ENCODE data around the gene LUM.

Gene LUM

GRCh38 chr12:91111366-91112325 is at the start of gene LUM:
LUM (minus strand) TSS chr12:91111494; CDS start chr12:91108979, 2,515 bp downstream.
- Histone ChIP-seq H3K9me3 (ENCODE audit: control insufficient read depth, insufficient read depth, low read length) (no peaks in the 10 kb centered on the region), H3K27ac (ENCODE audit: low read length) (no peak within 1 kb of the TSS), H3K36me3 (ENCODE audit: control insufficient read depth, insufficient read depth, low read length) (no peaks in the 10 kb centered on the region), H3K4me3 (ENCODE audit: low read length) (no peak within 1 kb of the TSS), H3K4me1 (ENCODE audit: control insufficient read depth, insufficient read depth, low read length) (no peaks in the 10 kb centered on the region; the same call in 1 of the 2 replicates), H3K27me3 (ENCODE audit: control insufficient read depth, insufficient read depth, low read length) (no peaks in the 10 kb centered on the region)
- no CpG with 5 or more reads among the region's 7 CpGs for WGBS (ENCODE audit: insufficient coverage, insufficient read length)
- no peak for DNase-seq (ENCODE audit: low read depth, low spot score)

DNA sequence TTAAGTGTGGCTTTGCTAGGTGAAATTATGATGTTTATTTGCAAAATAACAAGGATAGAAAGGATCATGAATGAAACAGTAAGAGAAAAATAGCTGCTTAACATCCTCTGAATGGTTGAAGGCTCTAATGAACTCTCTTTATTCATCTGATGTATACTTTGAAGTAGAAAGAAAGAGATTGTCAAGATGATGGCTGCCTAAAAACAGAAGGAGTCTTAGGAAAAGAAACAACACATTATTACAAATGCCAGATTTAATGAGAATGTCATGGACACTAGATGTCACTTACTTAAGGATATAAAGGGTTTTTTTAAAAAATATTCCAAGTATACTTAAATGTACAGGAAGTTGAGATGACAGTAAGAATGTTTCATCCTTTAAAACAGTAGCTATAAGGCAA is 49.7 kb upstream of the LUM start:
- no peak for DNase-seq (ENCODE audit: low read depth, low spot score)
- no peaks in the 10 kb centered on the region for H3K36me3 ChIP-seq (ENCODE audit: control insufficient read depth, insufficient read depth, low read length)
- no peaks in the 10 kb centered on the region for H3K4me1 ChIP-seq (ENCODE audit: control insufficient read depth, insufficient read depth, low read length)
- H3K27me3 ChIP-seq (ENCODE audit: control insufficient read depth, insufficient read depth, low read length): no peaks in the 10 kb centered on the region
- no peak overlapping the region for H3K27ac ChIP-seq (ENCODE audit: low read length)
- H3K9me3 ChIP-seq (ENCODE audit: control insufficient read depth, insufficient read depth, low read length): no peaks in the 10 kb centered on the region
- H3K4me3 ChIP-seq (ENCODE audit: low read length): no peak overlapping the region

GRCh38 chr12:91155990-91156389 is 44.7 kb upstream of the LUM start:
- no peaks in the 10 kb centered on the region for H3K4me1 ChIP-seq (ENCODE audit: control insufficient read depth, insufficient read depth, low read length)
- no CpG with 5 or more reads among the region's 2 CpGs for WGBS (ENCODE audit: insufficient coverage, insufficient read length)
- no peak for DNase-seq (ENCODE audit: low read depth, low spot score)
- no peak overlapping the region for H3K4me3 ChIP-seq (ENCODE audit: low read length)
- H3K27ac ChIP-seq (ENCODE audit: low read length): no peak overlapping the region
- no peaks in the 10 kb centered on the region for H3K27me3 ChIP-seq (ENCODE audit: control insufficient read depth, insufficient read depth, low read length)
- H3K9me3 ChIP-seq (ENCODE audit: control insufficient read depth, insufficient read depth, low read length): no peaks in the 10 kb centered on the region
- no peaks in the 10 kb centered on the region for H3K36me3 ChIP-seq (ENCODE audit: control insufficient read depth, insufficient read depth, low read length)

DNA sequence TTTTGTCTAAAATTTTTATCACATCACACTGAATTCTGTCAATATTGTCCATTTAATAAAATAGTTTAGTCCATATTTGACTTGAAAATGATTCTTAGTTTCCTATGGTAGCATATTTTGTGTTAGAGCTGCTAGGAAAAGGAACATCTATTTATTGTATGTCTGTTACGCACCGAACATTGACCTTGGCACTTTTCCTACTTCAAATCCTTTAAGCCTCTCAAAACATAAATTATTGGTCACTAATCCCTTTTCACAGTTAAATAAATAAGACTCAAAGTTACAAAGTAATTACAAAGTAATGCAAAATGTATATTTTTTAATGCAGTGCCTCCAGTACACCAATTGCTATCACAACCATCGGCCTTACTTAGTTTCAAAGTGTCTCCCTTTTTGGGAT is 42.8 kb upstream of the LUM start:
- no peaks in the 10 kb centered on the region for H3K27me3 ChIP-seq (ENCODE audit: control insufficient read depth, insufficient read depth, low read length)
- no CpG with 5 or more reads among the region's 3 CpGs for WGBS (ENCODE audit: insufficient coverage, insufficient read length)
- no peak overlapping the region for H3K27ac ChIP-seq (ENCODE audit: low read length)
- H3K4me3 ChIP-seq (ENCODE audit: low read length): no peak overlapping the region
- H3K36me3 ChIP-seq (ENCODE audit: control insufficient read depth, insufficient read depth, low read length): no peaks in the 10 kb centered on the region
- H3K4me1 ChIP-seq (ENCODE audit: control insufficient read depth, insufficient read depth, low read length): no peaks in the 10 kb centered on the region
- H3K9me3 ChIP-seq (ENCODE audit: control insufficient read depth, insufficient read depth, low read length): no peaks in the 10 kb centered on the region
- DNase-seq (ENCODE audit: low read depth, low spot score): no peak

DNA sequence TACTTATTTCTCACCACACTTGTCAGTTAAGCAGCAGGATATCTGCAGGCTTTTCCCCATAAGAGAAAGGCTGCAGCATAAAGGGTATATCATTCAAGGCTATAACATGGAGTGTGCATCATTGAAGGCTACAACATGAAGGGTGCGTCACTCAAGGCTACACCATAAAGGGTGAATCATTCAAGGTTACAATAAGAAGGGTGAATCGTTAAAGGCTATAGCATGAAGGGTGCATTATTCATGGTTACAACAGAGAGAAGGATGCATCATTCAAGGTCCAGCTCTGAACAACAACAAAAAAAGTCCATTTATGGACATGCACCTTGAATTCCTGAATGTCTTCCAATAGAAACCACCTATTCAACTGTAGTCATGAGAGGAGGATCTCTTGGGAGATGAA is 32.8 kb upstream of the LUM start:
- Histone ChIP-seq H3K27me3 (ENCODE audit: control insufficient read depth, insufficient read depth, low read length) (no peaks in the 10 kb centered on the region), H3K4me3 (ENCODE audit: low read length) (no peak overlapping the region), H3K9me3 (ENCODE audit: control insufficient read depth, insufficient read depth, low read length) (no peaks in the 10 kb centered on the region), H3K27ac (ENCODE audit: low read length) (no peak overlapping the region), H3K36me3 (ENCODE audit: control insufficient read depth, insufficient read depth, low read length) (no peaks in the 10 kb centered on the region), H3K4me1 (ENCODE audit: control insufficient read depth, insufficient read depth, low read length) (no peaks in the 10 kb centered on the region)
- WGBS (ENCODE audit: insufficient coverage, insufficient read length): no CpG with 5 or more reads among the region's 2 CpGs
- DNase-seq (ENCODE audit: low read depth, low spot score): no peak

DNA sequence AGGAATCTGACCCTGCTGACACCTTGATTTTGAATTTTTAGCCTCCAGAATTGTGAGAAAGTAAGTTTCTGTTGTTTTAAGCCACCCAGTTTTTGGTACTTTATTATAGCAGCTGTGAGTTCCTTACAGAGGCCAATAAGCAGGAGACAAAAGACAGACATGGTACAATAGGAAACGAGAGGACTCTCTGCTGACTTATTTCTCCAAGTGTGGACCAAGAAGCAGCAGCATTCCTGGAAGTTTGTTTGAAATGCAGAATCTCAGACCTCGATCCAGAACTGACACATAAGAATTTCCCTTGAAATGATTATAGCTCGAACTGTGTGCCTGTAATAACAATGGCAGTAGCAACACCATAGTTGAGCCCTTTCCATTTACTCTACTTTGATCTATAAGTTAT is 31.9 kb upstream of the LUM start:
- Histone ChIP-seq H3K4me3 (ENCODE audit: low read length) (no peak overlapping the region), H3K36me3 (ENCODE audit: control insufficient read depth, insufficient read depth, low read length) (no peaks in the 10 kb centered on the region), H3K4me1 (ENCODE audit: control insufficient read depth, insufficient read depth, low read length) (no peaks in the 10 kb centered on the region), H3K9me3 (ENCODE audit: control insufficient read depth, insufficient read depth, low read length) (no peaks in the 10 kb centered on the region), H3K27me3 (ENCODE audit: control insufficient read depth, insufficient read depth, low read length) (no peaks in the 10 kb centered on the region), H3K27ac (ENCODE audit: low read length) (no peak overlapping the region)
- DNase-seq (ENCODE audit: low read depth, low spot score): no peak
- WGBS (ENCODE audit: insufficient coverage, insufficient read length): no CpG with 5 or more reads among the region's 3 CpGs

DNA sequence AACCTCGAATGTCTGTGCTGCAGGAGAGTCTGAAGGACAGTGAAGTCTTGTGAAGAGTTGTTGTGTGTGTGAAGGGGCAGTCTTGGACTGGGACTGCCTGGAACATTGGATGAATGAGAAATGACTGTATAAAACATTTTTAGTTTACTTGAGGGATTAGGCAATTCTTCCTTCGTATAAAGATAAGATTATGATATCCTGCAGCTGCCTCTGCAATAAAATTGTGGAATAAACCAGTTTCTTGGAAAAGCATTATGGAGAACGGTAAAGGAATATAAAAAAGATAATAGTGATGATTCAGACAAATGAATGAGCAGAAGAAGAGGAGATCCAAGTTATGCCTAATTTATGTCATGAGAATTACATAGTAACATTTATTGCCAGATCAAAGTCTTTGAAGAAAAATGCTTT is 30.9 kb upstream of the LUM start:
- H3K4me3 ChIP-seq (ENCODE audit: low read length): no peak overlapping the region
- DNase-seq (ENCODE audit: low read depth, low spot score): no peak
- WGBS (ENCODE audit: insufficient coverage, insufficient read length): 100% methylated on average over 1 of the region's 3 CpGs
- H3K27ac ChIP-seq (ENCODE audit: low read length): no peak overlapping the region
- H3K36me3 ChIP-seq (ENCODE audit: control insufficient read depth, insufficient read depth, low read length): no peaks in the 10 kb centered on the region
- H3K27me3 ChIP-seq (ENCODE audit: control insufficient read depth, insufficient read depth, low read length): no peaks in the 10 kb centered on the region
- no peaks in the 10 kb centered on the region for H3K4me1 ChIP-seq (ENCODE audit: control insufficient read depth, insufficient read depth, low read length)
- no peaks in the 10 kb centered on the region for H3K9me3 ChIP-seq (ENCODE audit: control insufficient read depth, insufficient read depth, low read length)

DNA sequence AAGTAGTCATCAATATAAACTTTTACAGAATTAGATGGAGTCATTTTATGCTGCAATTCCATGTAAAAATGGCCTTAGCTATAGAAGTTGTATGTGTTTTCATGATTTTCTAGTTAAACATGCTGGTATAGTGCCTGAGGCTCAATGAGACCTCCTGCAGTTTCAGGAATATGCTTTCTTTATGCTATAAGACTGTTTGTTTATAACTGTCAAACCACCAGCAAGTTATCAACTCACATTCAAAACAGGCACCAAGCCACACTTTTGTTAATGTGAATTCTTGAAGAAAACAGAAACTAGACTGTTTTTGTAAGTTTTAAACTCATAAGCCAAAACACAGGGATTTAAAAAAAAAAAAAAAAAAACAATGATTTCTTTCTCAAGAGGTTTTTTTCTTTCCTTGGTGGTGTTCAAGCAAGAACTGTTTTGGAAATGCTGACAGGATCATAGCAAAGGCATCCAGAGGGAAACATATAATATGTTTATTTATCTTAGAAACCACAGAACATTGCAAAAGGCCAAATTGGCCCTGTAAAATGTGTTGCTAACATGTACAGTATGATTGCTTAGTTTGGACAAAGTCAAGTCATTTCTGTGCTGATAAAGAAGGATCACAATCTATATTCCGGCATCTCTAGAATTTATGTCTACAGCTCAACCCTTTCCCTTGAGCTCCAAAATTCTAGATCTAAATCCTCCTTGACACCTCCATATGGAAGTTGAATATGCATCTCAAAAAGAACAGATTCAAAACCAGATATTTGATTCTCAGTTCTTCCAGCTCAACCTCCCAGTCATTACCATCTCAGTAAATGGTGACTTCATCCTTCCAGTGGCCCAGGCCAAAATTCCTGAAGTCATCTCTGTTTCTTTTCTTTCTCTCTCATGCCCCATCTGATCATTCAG is 29.0 kb upstream of the LUM start:
- Histone ChIP-seq H3K36me3 (ENCODE audit: control insufficient read depth, insufficient read depth, low read length) (no peaks in the 10 kb centered on the region), H3K4me3 (ENCODE audit: low read length) (no peak overlapping the region), H3K27ac (ENCODE audit: low read length) (no peak overlapping the region), H3K4me1 (ENCODE audit: control insufficient read depth, insufficient read depth, low read length) (no peaks in the 10 kb centered on the region), H3K27me3 (ENCODE audit: control insufficient read depth, insufficient read depth, low read length) (no peaks in the 10 kb centered on the region), H3K9me3 (ENCODE audit: control insufficient read depth, insufficient read depth, low read length) (no peaks in the 10 kb centered on the region)
- no CpG with 5 or more reads among the region's 1 CpG for WGBS (ENCODE audit: insufficient coverage, insufficient read length)
- DNase-seq (ENCODE audit: low read depth, low spot score): no peak

GRCh38 chr12:91139286-91139685 is 28.0 kb upstream of the LUM start:
- no peak for DNase-seq (ENCODE audit: low read depth, low spot score)
- Histone ChIP-seq H3K9me3 (ENCODE audit: control insufficient read depth, insufficient read depth, low read length) (no peaks in the 10 kb centered on the region), H3K4me3 (ENCODE audit: low read length) (no peak overlapping the region), H3K4me1 (ENCODE audit: control insufficient read depth, insufficient read depth, low read length) (no peaks in the 10 kb centered on the region), H3K27me3 (ENCODE audit: control insufficient read depth, insufficient read depth, low read length) (no peaks in the 10 kb centered on the region), H3K27ac (ENCODE audit: low read length) (no peak overlapping the region), H3K36me3 (ENCODE audit: control insufficient read depth, insufficient read depth, low read length) (no peaks in the 10 kb centered on the region)
- WGBS (ENCODE audit: insufficient coverage, insufficient read length): no CpG with 5 or more reads among the region's 2 CpGs

- no peak overlapping the region for H3K27ac ChIP-seq (ENCODE audit: low read length)
- H3K4me1 ChIP-seq (ENCODE audit: control insufficient read depth, insufficient read depth, low read length): no peaks in the 10 kb centered on the region
- H3K9me3 ChIP-seq (ENCODE audit: control insufficient read depth, insufficient read depth, low read length): no peaks in the 10 kb centered on the region
- no peaks in the 10 kb centered on the region for H3K36me3 ChIP-seq (ENCODE audit: control insufficient read depth, insufficient read depth, low read length)
- H3K27me3 ChIP-seq (ENCODE audit: control insufficient read depth, insufficient read depth, low read length): no peaks in the 10 kb centered on the region
- no CpG with 5 or more reads among the region's 1 CpG for WGBS (ENCODE audit: insufficient coverage, insufficient read length)
- H3K4me3 ChIP-seq (ENCODE audit: low read length): no peak overlapping the region
- DNase-seq (ENCODE audit: low read depth, low spot score): no peak
These were observed 27.1 kb upstream of the LUM start for GRCh38 chr12:91138337-91138920.
